Tibial nerve (tissue), 4 donors: ENCODE data around the gene PDCD4. TPM values are rescaled to one million over a fixed set of nuclear protein-coding genes. Genes with fewer than 3 reads are reported as not detected.

Source experiments
- DNase-seq, 2 donors: peaks; one replicate each; pipeline ENCODE4 v3.0.0-alpha.2; 2019; ENCODE audit warnings: low spot score in 2 of 2
- H3K27ac ChIP-seq, 4 donors: fragments of 200-600 bp; sonication (generic) in 3 of 4; one replicate each; pipeline ENCODE4 v1.5.1; 2017 to 2019; ENCODE audit warnings: mild to moderate bottlenecking in 1 of 4
- H3K27me3 ChIP-seq, 2 donors: fragments of 200-600 bp; sonication (generic) in 1 of 2; one replicate each; pipeline versions ENCODE4 v1.5.1 to v1.6.0; 2017 to 2019
- H3K36me3 ChIP-seq, 3 donors: fragments of 200-600 bp; sonication (generic); one replicate each; pipeline ENCODE4 v1.5.1; 2018 to 2019
- H3K4me1 ChIP-seq, 4 donors: fragments of 200-600 bp; sonication (generic) in 3 of 4; one replicate each; pipeline ENCODE4 v1.5.1; 2017 to 2019
- H3K4me3 ChIP-seq, 4 donors: fragments of 200-600 bp; sonication (generic) in 3 of 4; one replicate each; pipeline ENCODE4 v1.5.1; 2017 to 2019; ENCODE audit warnings: mild to moderate bottlenecking in 1 of 4, moderate library complexity in 1 of 4
- H3K9me3 ChIP-seq, 4 donors: fragments of 200-600 bp; sonication (generic) in 3 of 4; one replicate each; pipeline ENCODE4 v1.5.1; 2017 to 2019
- CTCF ChIP-seq, 5 experiments: fragments of 200-600 bp in 3 of 5; fragments of 450-650 bp in 2 of 5; sonication (generic) in 3 of 5; IDR thresholded peaks; one replicate each; pipeline ENCODE4 v1.5.1; 2016 to 2019; ENCODE audit warnings: antibody characterized with exemption in 5 of 5, mild to moderate bottlenecking in 3 of 5, moderate library complexity in 2 of 5
- EP300 ChIP-seq, 2 donors: sonication (generic); formaldehyde crosslinking; IDR thresholded peaks; one replicate each; pipeline ENCODE4 v1.6.1; 2017; ENCODE audit warnings: antibody characterized with exemption in 2 of 2, mild to moderate bottlenecking in 1 of 2
- POLR2A ChIP-seq, 2 donors: fragments of 450-650 bp; IDR thresholded peaks; one replicate each; pipeline ENCODE4 v1.6.1; 2017; ENCODE audit warnings: antibody characterized with exemption in 2 of 2, mild to moderate bottlenecking in 2 of 2, moderate library complexity in 2 of 2
- WGBS, 2 donors: methylation state at CpG; one replicate each; pipeline ENCODE4 v1.1.5; 2018; 5-methylcytosine and 5-hydroxymethylcytosine counted together
- total RNA-seq, 4 donors: library from RNA; depleted of rRNA; stranded (reverse); fragments of >200 nt; gene quantifications; one replicate each; pipeline ENCODE4 v1.1.0, GENCODE V29; 2016

PDCD4 gene
- total RNA-seq, 4 donors from 2014 or later: 68.6 to 109 (median 82.7) TPM

- no peak for TF ChIP-seq POLR2A (IDR thresholded peaks at IDR 0.05)
- TF ChIP-seq EP300 (IDR thresholded peaks at IDR 0.05): no peak
- no peak for TF ChIP-seq CTCF (IDR thresholded peaks at IDR 0.05)
- Histone ChIP-seq H3K9me3 (no peaks in the 10 kb centered on the region), H3K36me3 (no peaks in the 10 kb centered on the region), H3K4me1 (peaks cover 0 to 32% (median 11%) of the 10 kb centered on the region in 4 donors), H3K27me3 (no peaks in the 10 kb centered on the region), H3K27ac (peak overlapping the region in 1 of 4 donors; percentile 55), H3K4me3 (no peak overlapping the region)
- no peak for DNase-seq
- WGBS, 2 donors: 83 to 88% methylated on average over 3 of the region's 3 CpGs
These were observed 25.7 kb upstream of the PDCD4 start for GRCh38 chr10:110845756-110846620.

GRCh38 chr10:110847374-110847773, 24.4 kb upstream of the PDCD4 start:
- no peak for DNase-seq
- WGBS, 2 donors: 62 to 63% methylated on average over 6 of the region's 6 CpGs
- peaks cover 0 to 26% (median 14%) of the 10 kb centered on the region in 4 donors for H3K4me1 ChIP-seq
- H3K36me3 ChIP-seq: no peaks in the 10 kb centered on the region
- no peak overlapping the region for H3K27ac ChIP-seq
- no peak overlapping the region for H3K4me3 ChIP-seq
- no peaks in the 10 kb centered on the region for H3K27me3 ChIP-seq
- no peaks in the 10 kb centered on the region for H3K9me3 ChIP-seq
- TF ChIP-seq EP300 (IDR thresholded peaks at IDR 0.05) (no peak), POLR2A (IDR thresholded peaks at IDR 0.05) (no peak), CTCF (IDR thresholded peaks at IDR 0.05) (no peak)

- TF ChIP-seq POLR2A (IDR thresholded peaks at IDR 0.05) (no peak), CTCF (IDR thresholded peaks at IDR 0.05) (no peak), EP300 (IDR thresholded peaks at IDR 0.05) (no peak)
- DNase-seq: no peak
These were observed 23.6 kb upstream of the PDCD4 start for GRCh38 chr10:110848106-110848505.

GRCh38 chr10:110850099-110850498, 21.6 kb upstream of the PDCD4 start:
- no peak for DNase-seq
- H3K27ac ChIP-seq: no peak overlapping the region
- peaks cover 0 to 24% (median 4%) of the 10 kb centered on the region in 4 donors for H3K4me1 ChIP-seq
- TF ChIP-seq CTCF (IDR thresholded peaks at IDR 0.05) (no peak), POLR2A (IDR thresholded peaks at IDR 0.05) (no peak), EP300 (IDR thresholded peaks at IDR 0.05) (no peak)
- H3K36me3 ChIP-seq: no peaks in the 10 kb centered on the region
- no peaks in the 10 kb centered on the region for H3K9me3 ChIP-seq
- no peaks in the 10 kb centered on the region for H3K27me3 ChIP-seq
- no peak overlapping the region for H3K4me3 ChIP-seq
- WGBS, 2 donors: 89 to 93% methylated on average over 3 of the region's 3 CpGs

More at GRCh38 chr10:110848106-110848505, 23.6 kb upstream of the PDCD4 start:
- Histone ChIP-seq H3K27me3 (no peaks in the 10 kb centered on the region), H3K27ac (no peak overlapping the region), H3K4me1 (peaks cover 0 to 24% (median 11%) of the 10 kb centered on the region in 4 donors), H3K9me3 (no peaks in the 10 kb centered on the region), H3K4me3 (no peak overlapping the region), H3K36me3 (no peaks in the 10 kb centered on the region)
- 75 to 80% methylated on average over 2 of the region's 2 CpGs for WGBS, 2 donors

- no peak for DNase-seq
- 53 to 66% methylated on average over 8 of the region's 8 CpGs for WGBS, 2 donors
- H3K4me1 ChIP-seq: peaks cover 0 to 23% (median 2%) of the 10 kb centered on the region in 4 donors
- no peak overlapping the region for H3K4me3 ChIP-seq
- H3K27ac ChIP-seq: peak overlapping the region in 2 of 4 donors; percentile 30 to 43
- H3K27me3 ChIP-seq: no peaks in the 10 kb centered on the region
- TF ChIP-seq POLR2A (IDR thresholded peaks at IDR 0.05) (no peak), EP300 (IDR thresholded peaks at IDR 0.05) (no peak), CTCF (IDR thresholded peaks at IDR 0.05) (no peak)
- no peaks in the 10 kb centered on the region for H3K9me3 ChIP-seq
- no peaks in the 10 kb centered on the region for H3K36me3 ChIP-seq
These were observed 20.6 kb upstream of the PDCD4 start for GRCh38 chr10:110851020-110851612.
